GM19023 (cell line): ENCODE measurements around the gene ATP8B1.

Source experiments
- ATAC-seq: cut with Tn5 transposase; IDR thresholded peaks from one replicate; pipeline ENCODE4 v1.9.1; 2021; ENCODE audit warnings: mild to moderate bottlenecking, moderate library complexity; ENCODE audit not compliant: unreplicated experiment

ATP8B1 gene

DNA sequence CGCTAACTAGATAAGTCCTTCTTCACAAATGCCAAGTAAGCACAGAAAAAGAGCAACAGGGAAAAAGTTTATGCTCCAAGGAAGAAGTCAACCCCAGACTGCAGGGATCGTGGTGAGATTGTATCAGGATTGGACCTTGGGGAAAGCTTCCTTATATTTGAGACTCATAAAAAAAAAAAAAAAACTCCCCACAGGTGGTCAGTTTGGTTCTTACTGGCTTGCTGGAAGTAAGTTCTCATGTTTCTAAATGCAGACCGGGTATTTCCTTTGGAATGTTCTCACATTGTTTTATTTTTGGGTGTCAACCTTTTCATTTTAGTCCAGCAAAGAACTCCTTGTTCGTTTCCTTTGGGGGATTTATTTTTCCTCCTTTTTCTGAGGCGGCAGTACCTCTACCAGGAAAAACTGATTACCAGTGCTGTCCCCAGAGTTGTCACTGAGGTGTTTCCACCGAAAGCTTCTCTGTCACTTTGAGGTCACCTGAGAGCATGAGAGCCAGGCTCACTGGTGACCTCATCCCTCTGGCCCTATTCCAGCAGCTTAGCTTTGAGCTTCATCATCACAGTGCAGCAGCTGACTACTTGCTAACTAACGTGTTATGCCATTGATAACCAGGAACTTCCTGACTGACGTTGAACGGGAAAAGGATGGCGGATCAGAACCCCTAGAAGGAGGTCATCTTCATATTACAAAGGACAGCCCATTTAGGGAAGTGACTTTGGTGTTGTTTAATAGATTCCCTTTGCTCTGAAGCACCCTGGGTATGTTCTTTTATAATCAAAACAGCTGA is 16.8 kb upstream of the ATP8B1 start:
- ATAC-seq, result peak; percentile 57

GRCh38 chr18:57819119-57819518 is 16.0 kb upstream of the ATP8B1 start:
- no peak for ATAC-seq

DNA sequence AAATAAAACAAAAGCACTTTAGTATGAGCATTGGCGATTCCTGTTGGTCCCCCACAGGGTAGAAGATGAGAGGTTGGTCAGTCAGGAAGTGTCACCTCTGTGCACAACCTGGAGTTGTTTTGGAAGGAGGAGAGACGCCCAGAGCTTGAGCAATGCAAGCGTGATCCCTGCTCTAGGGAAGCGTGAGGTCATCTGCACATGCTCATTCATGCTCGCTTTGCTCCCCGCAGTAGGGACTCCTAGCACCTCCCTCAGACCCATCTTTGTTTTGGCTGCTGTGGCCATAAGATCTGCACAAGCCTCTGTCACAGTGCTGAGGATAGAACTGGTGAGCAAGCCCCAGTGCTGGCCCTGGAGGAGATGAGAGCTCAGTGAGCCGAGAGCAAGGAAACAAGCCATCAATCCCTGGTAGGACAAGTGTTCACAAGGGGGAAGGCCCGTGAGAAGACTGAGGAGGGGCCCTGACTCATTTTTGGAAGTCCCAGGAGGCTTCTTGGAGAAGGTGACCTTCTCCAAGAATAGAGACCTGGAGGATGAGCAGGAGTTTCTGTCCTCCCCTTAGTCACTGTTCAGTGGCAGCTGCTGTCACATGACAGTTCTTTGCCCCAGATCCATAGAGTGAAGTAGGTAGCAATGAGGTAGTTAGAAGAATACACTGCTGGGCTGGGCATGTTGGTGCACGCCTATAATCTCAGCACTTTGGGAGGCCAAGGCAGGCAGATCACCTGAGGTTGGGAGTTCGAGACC is 13.3 kb upstream of the ATP8B1 start:
- ATAC-seq, result no peak

GRCh38 chr18:57814555-57814954 is 11.4 kb upstream of the ATP8B1 start:
- no peak for ATAC-seq

GRCh38 chr18:57813245-57813644 is 10.1 kb upstream of the ATP8B1 start:
- ATAC-seq, result no peak

- ATAC-seq, result no peak
These were observed 9.0 kb upstream of the ATP8B1 start for GRCh38 chr18:57812126-57812477.

DNA sequence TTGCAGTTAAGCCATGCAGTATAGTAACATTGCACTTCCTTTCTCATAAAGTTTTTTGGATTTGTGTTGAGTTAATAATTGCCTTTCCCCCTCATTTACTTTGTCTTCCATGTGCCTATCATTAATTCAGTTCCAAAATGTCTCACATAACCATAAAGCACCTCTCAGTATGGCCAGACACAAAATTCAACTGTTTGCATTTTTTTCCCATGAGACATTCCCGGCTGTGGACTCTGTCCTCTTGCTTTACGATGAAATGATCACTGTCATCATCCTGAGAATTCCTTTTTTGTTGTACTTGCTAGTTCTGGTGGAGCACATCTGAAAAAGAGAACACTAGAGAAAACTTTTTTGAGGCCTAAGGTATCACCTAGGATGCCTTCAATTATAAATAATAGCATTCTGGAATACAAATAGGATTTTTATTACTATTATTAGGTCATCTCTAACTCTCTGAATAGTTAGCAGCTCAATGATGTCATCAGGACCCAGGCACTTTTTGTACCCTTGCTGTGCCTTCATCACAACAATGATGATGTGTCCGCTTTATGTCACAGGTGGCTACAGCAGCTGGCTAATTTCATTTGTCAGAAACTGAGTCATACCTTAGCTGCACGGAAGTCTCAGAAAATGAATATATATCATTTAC is 8.5 kb upstream of the ATP8B1 start:
- no peak for ATAC-seq

DNA sequence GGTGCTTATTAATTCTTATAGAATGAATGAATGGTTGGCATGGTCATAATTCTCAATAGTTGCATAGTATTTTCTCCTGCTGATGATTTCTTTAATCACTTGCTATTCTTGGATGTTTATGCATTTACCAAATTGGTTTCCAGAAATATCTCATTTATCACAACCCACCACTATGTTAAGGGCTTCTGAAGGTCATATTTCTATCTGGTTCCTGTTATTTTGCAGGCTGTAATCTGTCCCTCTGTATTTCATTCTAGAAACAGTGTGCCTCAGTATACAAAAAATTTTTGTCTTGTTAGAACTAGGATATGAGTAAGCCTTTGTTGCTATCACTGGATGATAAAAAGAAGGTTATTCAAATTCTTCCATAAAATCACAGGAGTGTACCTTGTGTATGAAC is 6.1 kb upstream of the ATP8B1 start:
- ATAC-seq, result no peak

DNA sequence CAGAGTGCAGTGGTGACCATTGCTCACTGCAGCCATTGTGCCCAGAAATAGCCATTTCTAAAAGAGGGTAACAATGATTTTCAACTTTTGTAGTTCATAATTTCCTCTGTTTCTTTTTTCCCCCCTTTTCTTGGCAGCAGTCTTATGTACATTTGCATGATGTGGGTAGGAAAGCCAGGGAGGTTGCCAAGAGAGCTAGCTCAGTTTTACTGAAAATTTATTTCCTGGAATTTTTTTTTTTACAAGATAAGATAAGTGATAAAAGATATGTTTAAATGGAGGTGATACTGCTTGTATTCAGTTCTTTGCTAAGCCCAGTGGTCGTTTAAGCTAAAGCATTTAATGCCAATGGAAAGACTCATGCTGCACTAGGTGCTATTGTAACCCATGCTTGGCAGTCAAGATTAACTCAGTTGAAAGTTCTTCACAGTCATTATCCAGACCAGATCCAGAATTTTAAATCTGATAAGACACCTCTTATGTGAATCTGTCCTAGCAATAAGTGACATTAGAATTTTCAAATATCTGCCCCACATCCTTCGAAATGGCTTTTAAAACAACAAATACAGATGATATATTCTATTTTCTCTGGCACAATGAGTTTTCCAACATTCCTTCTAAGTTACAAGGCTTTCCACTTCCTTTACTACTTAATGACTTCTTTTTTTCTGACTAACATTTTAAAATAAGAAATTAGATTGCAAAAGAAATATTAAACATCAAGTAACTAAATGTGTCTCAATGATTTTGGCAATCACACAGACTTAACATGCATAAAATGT is 4.4 kb upstream of the ATP8B1 start:
- ATAC-seq, result no peak

DNA sequence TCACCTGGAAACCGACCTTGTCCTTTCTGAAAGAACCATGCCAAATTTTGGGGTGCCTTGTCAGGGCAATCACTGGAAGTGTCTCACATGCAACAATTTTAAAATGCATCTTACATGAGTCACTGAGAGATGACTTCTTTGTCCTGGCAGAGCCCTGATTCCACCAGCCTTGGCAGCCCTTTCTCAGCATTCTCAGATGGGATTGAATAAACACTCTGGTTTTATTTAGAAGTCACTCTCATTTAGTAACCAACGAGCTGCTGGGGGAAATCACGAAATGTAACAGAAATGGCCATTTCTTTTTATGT is 3.8 kb upstream of the ATP8B1 start:
- ATAC-seq, result no peak

DNA sequence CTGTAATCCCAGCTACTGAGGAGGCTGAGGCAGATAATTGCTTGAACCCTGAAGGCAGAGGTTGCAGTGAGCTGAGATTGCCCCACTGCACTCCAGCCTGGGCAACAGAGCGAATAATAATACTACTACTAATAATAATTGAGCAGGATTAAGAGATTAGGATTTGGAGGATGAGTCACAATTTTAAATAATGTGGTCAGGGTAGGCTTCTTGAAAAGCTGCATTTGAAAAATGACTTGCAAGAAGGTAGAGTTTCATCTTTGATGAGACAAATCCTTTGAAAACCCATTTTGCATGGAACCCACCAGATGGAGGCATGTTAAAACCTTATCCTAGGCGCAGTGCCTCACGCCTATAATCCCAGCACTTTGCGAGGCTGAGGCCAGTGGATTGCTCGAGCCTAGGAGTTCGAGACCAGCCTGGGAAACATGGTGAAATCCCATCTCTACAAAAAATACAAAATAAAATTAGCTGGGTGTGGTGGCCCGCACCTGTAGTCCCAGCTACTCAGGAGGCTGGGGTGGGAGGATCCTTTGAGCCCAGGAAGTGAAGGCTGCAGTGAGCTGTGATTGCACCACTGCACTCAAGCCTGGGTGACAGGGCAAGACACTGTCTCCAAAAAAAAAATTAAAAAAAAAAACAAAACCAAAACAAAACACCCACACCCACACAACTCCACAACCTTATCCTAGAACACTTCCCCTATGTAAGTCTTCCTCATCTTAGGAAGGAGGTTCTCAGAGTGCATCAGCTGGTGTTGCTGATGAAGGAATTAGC is 3.3 kb upstream of the ATP8B1 start:
- no peak for ATAC-seq

GRCh38 chr18:57805117-57805516 is 2.0 kb upstream of the ATP8B1 start:
- ATAC-seq, result no peak

DNA sequence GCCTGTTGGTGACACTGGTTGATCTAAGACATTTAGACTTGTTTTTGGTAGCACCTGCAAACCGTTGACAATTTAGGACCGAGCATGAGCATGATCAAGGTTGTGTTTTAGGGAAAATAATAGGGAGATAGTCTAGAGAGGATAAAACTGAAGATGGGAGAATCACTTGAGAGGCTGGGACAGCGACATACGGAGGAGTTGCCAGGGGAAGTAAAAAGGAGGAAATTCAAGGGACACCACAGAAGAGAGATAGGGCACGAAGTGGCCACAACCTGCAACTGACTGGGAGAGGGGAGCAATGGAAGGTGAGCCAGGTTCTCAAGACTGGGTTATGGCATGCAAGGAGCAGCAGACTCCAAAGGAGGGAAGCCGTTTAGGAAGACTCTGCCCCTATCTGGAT is 1.4 kb upstream of the ATP8B1 start:
- no peak for ATAC-seq

DNA sequence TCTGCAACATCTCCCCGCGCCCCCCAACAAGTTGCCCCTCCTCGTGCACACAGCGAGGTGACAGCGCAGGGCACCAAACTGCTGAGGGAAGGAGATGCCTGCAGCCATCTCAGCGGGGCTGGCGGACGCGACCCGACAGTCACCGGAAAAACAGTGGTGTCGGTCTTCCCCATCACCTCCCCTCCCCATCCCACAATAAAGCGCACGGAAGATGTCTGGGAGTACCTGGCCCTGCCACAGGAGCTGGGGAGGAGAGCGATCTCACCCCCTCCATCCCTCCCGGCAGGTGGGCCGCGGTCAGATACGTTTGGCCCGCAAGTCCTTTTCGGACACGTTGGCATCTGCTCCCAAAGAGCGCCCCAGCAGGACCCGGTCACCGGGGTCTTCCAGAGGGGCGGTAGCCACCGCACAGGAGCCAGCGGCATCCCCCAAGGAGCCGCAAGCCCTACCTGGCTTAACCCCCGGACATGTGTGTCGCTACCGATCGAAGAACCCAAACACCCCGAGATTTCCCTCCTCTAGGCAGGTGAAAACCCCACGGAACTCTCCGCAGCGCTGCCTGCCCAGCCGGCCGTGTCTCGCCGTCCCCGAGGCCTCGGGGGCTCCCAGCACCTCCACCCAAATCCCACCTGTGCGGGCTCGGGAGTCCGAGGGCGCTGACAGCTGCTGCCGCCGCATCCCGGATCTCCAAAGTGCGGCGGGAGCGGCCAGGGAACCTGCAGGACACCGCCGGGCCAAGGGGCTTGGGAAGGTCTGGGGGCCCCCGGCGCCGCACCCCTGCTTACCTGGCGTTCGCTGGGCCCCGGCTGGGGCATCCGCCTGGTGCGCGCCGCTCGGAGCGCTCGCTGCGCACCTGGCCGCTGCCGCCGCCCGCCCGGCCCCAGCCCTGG is 657 bp downstream of the ATP8B1 start:
- peak; percentile 18 for ATAC-seq

- no peak for ATAC-seq
These were observed 1.3 kb downstream of the ATP8B1 start for GRCh38 chr18:57801761-57802212.

DNA sequence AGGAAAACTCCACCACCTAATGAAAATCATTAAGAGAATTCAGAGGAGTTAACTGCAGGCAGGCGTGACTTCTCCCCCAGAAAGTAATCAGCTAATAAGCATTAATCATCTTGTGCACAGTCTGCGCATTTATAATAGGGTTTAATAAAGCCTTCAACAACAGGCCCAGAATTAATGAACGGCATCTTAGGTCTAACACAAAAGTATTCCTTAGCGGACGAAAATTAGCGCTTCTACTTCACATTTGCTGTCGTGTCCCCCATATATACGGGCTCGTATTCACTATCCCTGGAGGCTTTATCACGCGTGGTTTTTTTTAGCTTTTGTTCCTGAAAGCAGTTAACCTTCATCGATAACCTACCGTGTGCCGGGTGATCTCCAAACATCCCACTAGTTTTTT is 1.8 kb downstream of the ATP8B1 start:
- ATAC-seq, result no peak

DNA sequence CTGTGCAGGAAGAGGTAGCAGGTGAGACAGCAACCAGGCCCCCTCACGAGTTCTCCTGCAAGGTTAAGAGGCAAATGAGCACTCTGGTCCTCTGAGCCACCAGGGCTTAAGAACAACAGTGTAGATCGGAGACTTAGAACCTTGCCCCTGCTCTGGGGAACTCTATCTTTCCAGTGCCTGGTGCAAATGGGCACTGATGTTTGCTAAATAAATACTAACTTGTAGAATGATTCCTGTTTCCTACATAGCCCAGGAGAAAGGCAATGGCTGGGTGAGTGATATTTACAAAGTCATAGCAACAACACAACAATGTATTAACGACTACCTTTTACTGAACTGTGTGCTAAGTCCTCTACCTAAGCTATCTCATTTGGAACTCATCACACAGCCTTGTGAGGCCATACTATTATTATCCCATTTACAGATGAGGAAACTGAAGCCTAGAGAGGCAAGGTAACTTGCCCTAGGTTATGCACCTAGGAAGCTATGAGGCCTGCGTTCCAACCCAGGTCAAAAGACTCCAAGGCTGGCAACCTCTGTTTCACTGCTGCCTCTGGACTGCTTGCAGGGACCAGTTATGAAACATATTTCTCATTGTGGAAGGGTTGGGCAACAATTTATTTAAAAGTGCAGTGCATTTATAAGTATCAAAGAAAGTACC is 4.3 kb downstream of the ATP8B1 start:
- no peak for ATAC-seq

- ATAC-seq, result no peak
These were observed 5.9 kb downstream of the ATP8B1 start for GRCh38 chr18:57797209-57797651.
